GM18951 (cell line): ENCODE measurements around the gene HERPUD1.
"Not testable (repeated sequence)": the region's sequence is repeated elsewhere in the genome, so short reads cannot be mapped to it uniquely, and the experiment has no call there.

Experiments
- POLR2A ChIP-seq: IDR thresholded peaks from 4 replicates; pipeline ENCODE4 v1.6.1; 2011; ENCODE audit warnings: mild to moderate bottlenecking; ENCODE audit not compliant: insufficient read length, insufficient read depth; ENCODE audit errors: extremely low read depth
- in situ Hi-C: fragments of 300-500 bp; cut with MboI; formaldehyde crosslinking; loops from one replicate; pipeline ENCODE4 v1.12.0; 2022; ENCODE audit warnings: low sequenced_read_pairs, mixed read lengths, inconsistent platforms; ENCODE audit not compliant: unreplicated experiment

Gene HERPUD1

DNA sequence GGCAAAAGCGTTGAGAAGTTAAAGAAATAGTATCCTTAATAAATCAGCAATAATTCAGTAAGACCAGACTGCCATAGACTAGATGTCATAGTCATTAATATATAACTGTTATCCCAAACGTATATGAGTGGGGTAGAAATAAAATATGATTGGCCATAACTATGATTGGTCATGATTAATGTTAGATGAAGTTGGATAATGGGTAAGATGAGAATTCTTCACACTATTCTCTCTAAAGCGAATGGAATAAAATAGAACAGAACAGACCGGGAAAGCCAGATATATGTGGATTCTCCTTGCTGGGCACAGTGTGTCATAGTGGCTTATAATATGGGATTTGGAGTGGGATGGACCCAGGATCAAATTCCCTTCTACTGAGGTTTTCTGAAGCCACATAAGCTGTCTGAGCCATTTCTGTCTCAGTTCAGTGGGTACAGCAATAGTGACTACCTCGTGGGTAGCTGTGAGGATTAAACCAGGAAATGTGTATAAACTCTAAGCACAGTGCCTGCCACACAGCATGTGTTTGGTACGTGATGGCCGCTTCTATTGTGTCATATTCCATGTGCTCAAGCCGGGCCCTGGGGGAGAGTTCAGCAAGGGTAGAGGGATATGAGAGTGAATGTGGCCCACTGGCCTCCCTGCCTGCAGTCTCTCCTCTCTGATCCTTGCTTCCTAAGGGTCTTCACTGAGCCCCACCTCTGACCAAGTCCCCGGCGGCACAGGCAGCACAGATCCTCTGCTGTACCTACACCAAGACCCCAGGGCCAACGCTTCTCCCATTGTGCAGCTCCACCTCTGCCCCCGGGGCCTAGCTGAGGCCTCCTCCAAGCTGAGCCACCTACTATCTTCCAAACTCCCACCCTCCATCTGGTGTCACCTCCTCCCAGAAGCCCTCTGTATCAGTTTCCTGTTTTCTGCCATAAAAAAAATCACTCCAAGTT is 33.5 kb downstream of the HERPUD1 start:
- TF ChIP-seq POLR2A: no peak
- in situ Hi-C loops: loop anchor here (5.0 kb wide), 1 partner anchor 82 kb away; no protein-coding TSS in a partner anchor

DNA sequence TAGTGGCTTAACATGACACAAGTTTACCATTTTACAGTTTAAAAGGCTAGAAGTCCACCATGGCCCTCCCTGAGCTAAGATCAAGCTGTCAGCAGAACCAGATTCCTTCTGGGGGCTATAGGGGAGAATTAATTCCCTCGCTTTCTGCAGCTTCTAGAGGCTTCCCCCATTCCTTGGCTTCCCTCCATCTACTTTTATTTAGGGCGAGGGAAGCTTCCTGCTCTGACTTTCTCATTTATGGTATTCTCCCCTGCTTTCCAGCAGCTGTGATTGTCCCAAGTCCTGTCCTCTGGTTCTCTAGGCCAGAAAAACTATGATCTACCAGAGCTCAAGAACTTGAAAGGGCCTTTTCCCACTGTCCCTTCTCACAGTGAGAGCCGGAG is 34.1 kb downstream of the HERPUD1 start:
- in situ Hi-C loops: loop anchor here (5.0 kb wide), 1 partner anchor 81 kb away; no protein-coding TSS in a partner anchor
- no peak for TF ChIP-seq POLR2A

DNA sequence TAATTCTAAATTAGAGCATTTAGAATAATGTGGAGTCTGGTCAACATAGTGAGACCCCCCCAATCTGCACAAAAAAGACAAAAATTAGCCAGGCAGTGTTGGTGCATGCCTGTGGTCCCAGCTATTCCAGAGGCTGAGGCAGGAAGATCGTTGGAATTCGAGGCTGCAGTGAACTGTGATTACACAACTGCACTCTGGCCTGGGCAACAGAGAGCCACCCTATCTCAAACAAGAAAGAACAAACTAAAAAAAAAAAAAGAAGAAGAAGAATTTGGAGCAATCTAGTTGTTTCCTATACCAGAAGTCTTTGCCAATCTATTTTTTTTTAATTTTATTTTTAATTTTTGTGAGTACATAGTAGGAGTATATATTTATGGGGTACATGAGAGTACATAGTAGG is 35.8 kb downstream of the HERPUD1 start:
- TF ChIP-seq POLR2A: no peak
- in situ Hi-C loops: loop anchor here (5.0 kb wide), 1 partner anchor 80 kb away; no protein-coding TSS in a partner anchor

GRCh38 chr16:56969769-56970168 is 37.8 kb downstream of the HERPUD1 start:
- no peak for TF ChIP-seq POLR2A
- in situ Hi-C loops: loop anchor here (5.0 kb wide), 1 partner anchor 78 kb away; no protein-coding TSS in a partner anchor

- no peak for TF ChIP-seq POLR2A
- in situ Hi-C loops: no loop called here
Observed at GRCh38 chr16:56970934-56971767, 39.2 kb downstream of the HERPUD1 start.

- in situ Hi-C loops: no loop called here
- no peak for TF ChIP-seq POLR2A
Observed at GRCh38 chr16:56971768-56972043, 39.8 kb downstream of the HERPUD1 start.

DNA sequence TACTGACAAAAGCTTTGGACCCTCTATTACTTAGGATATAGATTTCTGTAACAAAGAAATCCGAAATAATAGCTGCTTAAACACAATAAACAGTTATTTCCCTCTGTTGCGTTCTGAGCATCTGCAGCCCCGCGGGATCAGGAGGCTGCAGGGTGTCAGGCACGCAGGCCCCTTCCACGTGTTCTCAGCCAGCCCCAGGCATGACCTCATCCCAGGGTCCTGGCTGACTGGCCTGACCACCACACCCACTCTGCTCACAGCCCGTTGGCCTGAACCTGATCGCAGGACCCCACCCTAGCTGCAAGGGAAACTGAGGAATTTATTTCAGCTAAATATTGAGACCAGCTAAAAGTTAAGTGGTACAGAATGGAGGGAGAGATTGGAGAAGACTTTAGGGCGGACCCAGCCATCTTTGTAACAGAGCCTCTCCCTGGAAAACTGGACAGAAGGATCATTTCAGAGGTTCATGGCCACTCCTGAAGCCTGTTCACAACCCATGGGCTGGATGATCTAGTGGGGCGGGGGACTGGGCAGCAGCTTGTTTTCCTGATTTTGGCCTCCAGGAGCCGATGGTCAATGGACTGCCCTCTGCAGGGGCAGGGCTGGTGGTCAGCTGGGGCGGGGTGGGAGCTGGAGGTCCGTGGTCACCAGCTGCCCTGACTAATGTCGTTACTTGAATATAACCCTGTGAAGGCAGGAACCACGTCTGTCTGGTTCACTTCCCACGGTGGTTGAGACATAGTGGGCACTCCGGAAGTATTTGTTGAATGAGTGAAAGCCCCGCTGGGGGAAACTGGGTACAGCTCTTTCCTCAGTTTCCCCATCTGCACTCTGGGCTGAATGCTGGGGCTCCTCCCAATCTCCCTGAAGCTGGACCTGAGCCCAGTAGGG is 40.7 kb downstream of the HERPUD1 start:
- no peak for TF ChIP-seq POLR2A
- in situ Hi-C loops: no loop called here

DNA sequence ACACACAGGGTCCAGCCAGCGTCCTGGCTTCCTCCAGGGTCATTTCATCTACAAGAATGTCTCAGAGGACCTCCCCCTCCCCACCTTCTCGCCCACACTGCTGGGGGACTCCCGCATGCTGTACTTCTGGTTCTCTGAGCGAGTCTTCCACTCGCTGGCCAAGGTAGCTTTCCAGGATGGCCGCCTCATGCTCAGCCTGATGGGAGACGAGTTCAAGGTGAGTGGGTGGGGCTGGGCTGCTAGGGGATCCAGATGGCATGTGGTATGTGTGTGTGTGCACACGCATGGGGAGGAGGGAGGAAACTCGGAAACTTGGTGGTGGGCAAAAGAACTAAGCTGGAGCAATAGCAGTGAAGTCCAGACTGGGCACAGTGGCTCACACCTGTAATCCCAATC is 41.4 kb downstream of the HERPUD1 start:
- no peak for TF ChIP-seq POLR2A

GRCh38 chr16:56973899-56974298 is 42.0 kb downstream of the HERPUD1 start:
- in situ Hi-C loops: not testable (repeated sequence)

More for the DNA sequence above, 41.4 kb downstream of the HERPUD1 start:
- in situ Hi-C loops: no loop called here

- in situ Hi-C loops: no loop called here
- no peak for TF ChIP-seq POLR2A
Observed at GRCh38 chr16:56974549-56975300, 42.8 kb downstream of the HERPUD1 start.

- in situ Hi-C loops: no loop called here
- TF ChIP-seq POLR2A: no peak
Observed at GRCh38 chr16:56975714-56976113, 43.8 kb downstream of the HERPUD1 start.

- TF ChIP-seq POLR2A: no peak
- in situ Hi-C loops: no loop called here
Observed at GRCh38 chr16:56977216-56977615, 45.3 kb downstream of the HERPUD1 start.
